Measurements from ENCODE around the gene KIAA1755. TPM values are rescaled to one million over a fixed set of nuclear protein-coding genes. Genes with fewer than 3 reads are reported as not detected.

Gene KIAA1755
- total RNA-seq, 1 donor from 2014 or later = 5.3 TPM

- ATAC-seq = no peak
- DNase-seq = no peak
- intact Hi-C loops (cut with micrococcal nuclease) = no loop called here
Measured at GRCh38 chr20:38214256-38215193, 46.0 kb downstream of the KIAA1755 start.

- no peak for DNase-seq
- no peak for ATAC-seq
- intact Hi-C loops (cut with micrococcal nuclease) = no loop called here
Measured at GRCh38 chr20:38213607-38213940, 47.0 kb downstream of the KIAA1755 start.

- DNase-seq = peak; percentile 56
- peak; percentile 19 for ATAC-seq
- intact Hi-C loops (cut with micrococcal nuclease) = no loop called here
Measured at GRCh38 chr20:38212806-38213606, 47.5 kb downstream of the KIAA1755 start.

- intact Hi-C loops (cut with micrococcal nuclease) = no loop called here
- ATAC-seq = peak; percentile 55
- peak; percentile 56 for DNase-seq
Measured at GRCh38 chr20:38211200-38212097, 49.1 kb downstream of the KIAA1755 start.

GRCh38 chr20:38210741-38211140, 49.8 kb downstream of the KIAA1755 start:
- intact Hi-C loops (cut with micrococcal nuclease) = no loop called here
- DNase-seq = no peak
- peak; percentile 21 for ATAC-seq

- ATAC-seq (no peak), DNase-seq (no peak)
- intact Hi-C loops (cut with micrococcal nuclease) = no loop called here
Measured at GRCh38 chr20:38209736-38210405, 50.7 kb downstream of the KIAA1755 start.

- ATAC-seq (peak; percentile 87), DNase-seq (peak; percentile 82)
- intact Hi-C loops (cut with micrococcal nuclease) = no loop called here
Measured at GRCh38 chr20:38209054-38209675, 51.4 kb downstream of the KIAA1755 start.

GRCh38 chr20:38208523-38208922, 52.0 kb downstream of the KIAA1755 start:
- DNase-seq (no peak), ATAC-seq (peak; percentile 2)
- intact Hi-C loops (cut with micrococcal nuclease) = no loop called here

GRCh38 chr20:38208088-38208487, 52.4 kb downstream of the KIAA1755 start:
- DNase-seq = no peak
- intact Hi-C loops (cut with micrococcal nuclease) = no loop called here
- no peak for ATAC-seq

- no peak for DNase-seq
- intact Hi-C loops (cut with micrococcal nuclease) = no loop called here
- ATAC-seq = no peak
Measured at GRCh38 chr20:38207621-38208020, 52.9 kb downstream of the KIAA1755 start.

GRCh38 chr20:38205001-38205400, 55.5 kb downstream of the KIAA1755 start:
- DNase-seq (no peak), ATAC-seq (no peak)
- intact Hi-C loops (cut with micrococcal nuclease) = no loop called here

- intact Hi-C loops (cut with micrococcal nuclease) = no loop called here
Measured at GRCh38 chr20:38203981-38204357, 56.6 kb downstream of the KIAA1755 start.

GRCh38 chr20:38203337-38203980, 57.1 kb downstream of the KIAA1755 start:
- DNase-seq (no peak), ATAC-seq (no peak)
- intact Hi-C loops (cut with micrococcal nuclease) = no loop called here

More at GRCh38 chr20:38203981-38204357, 56.6 kb downstream of the KIAA1755 start:
- DNase-seq (no peak), ATAC-seq (no peak)

GRCh38 chr20:38202982-38203293, 57.6 kb downstream of the KIAA1755 start:
- ATAC-seq = no peak
- no peak for DNase-seq
- intact Hi-C loops (cut with micrococcal nuclease) = no loop called here

GRCh38 chr20:38202153-38202981, 58.2 kb downstream of the KIAA1755 start:
- intact Hi-C loops (cut with micrococcal nuclease) = no loop called here
- DNase-seq (no peak), ATAC-seq (no peak)

GRCh38 chr20:38201356-38201755, 59.2 kb downstream of the KIAA1755 start:
- ATAC-seq (no peak), DNase-seq (no peak)
- intact Hi-C loops (cut with micrococcal nuclease) = no loop called here

GRCh38 chr20:38200646-38201045, 59.9 kb downstream of the KIAA1755 start:
- DNase-seq = no peak
- intact Hi-C loops (cut with micrococcal nuclease) = no loop called here
- ATAC-seq = no peak

Measured in left ventricle myocardium superior (tissue), 1 donor.